OCI-LY3 (cell line): ENCODE data around the gene RBM10.
"Not testable (repeated sequence)": the region's sequence is repeated elsewhere in the genome, so short reads cannot be mapped to it uniquely, and the experiment has no call there.

Experiments used
- H2AFZ ChIP-seq: fragments of 200-600, 300-600 bp; shearing (Covaris generic); 2 replicates; pipeline ENCODE4 v1.6.0; 2014; ENCODE audit warnings: antibody characterized with exemption, low read depth, low read length
- H3K27ac ChIP-seq: fragments of 200-600, 300-600 bp; sonication (generic); 2 replicates; pipeline ENCODE4 v1.5.1; 2014; ENCODE audit warnings: mild to moderate bottlenecking, low read length, moderate library complexity, mixed read lengths
- H3K27me3 ChIP-seq: fragments of 200-600, 300-600 bp; sonication (generic); 2 replicates; pipeline ENCODE4 v1.6.1; 2014; ENCODE audit warnings: low read depth, low read length, mixed read lengths
- H3K36me3 ChIP-seq: fragments of 200-600, 300-600 bp; sonication (generic); replicated peaks from 2 replicates; pipeline ENCODE3; 2014; ENCODE audit warnings: low read depth, low read length, mixed read lengths
- H3K4me1 ChIP-seq: fragments of 300-600, 200-600 bp; sonication (generic); 2 replicates; pipeline ENCODE4 v1.6.1; 2014; ENCODE audit warnings: low read length, mixed read lengths
- H3K4me2 ChIP-seq: fragments of 200-600, 300-600 bp; sonication (generic); 2 replicates; pipeline ENCODE4 v1.6.1; 2014; ENCODE audit warnings: low read length, mixed read lengths
- H3K4me3 ChIP-seq: fragments of 300-600, 200-600 bp; sonication (generic); 2 replicates; pipeline ENCODE4 v1.5.1; 2014; ENCODE audit warnings: antibody characterized with exemption, mild to moderate bottlenecking, low read length, moderate library complexity
- H3K79me2 ChIP-seq: fragments of 300-600, 200-600 bp; shearing (Covaris generic); 2 replicates; pipeline ENCODE4 v1.6.1; 2014; ENCODE audit warnings: mild to moderate bottlenecking, low read length, mixed read lengths
- H3K9ac ChIP-seq: fragments of 300-600, 200-600 bp; shearing (Covaris generic); 2 replicates; pipeline ENCODE4 v1.6.0; 2014; ENCODE audit warnings: mild to moderate bottlenecking, low read length, moderate library complexity
- H3K9me3 ChIP-seq: fragments of 200-600, 300-600 bp; shearing (Covaris generic); 2 replicates; pipeline ENCODE4 v1.6.1; 2014; ENCODE audit warnings: low read length, mixed read lengths; ENCODE audit not compliant: insufficient read depth
- H4K20me1 ChIP-seq: fragments of 200-600, 300-600 bp; sonication (generic); 2 replicates; pipeline ENCODE4 v1.6.1; 2016; ENCODE audit warnings: low read length, mixed read lengths; ENCODE audit not compliant: insufficient read depth
- CTCF ChIP-seq: fragments of 200-600, 300-600 bp; sonication (generic); IDR thresholded peaks from 2 replicates; pipeline ENCODE4 v1.5.1; 2014; ENCODE audit warnings: antibody characterized with exemption, low read length, low read depth
- EZH2phosphoT487 ChIP-seq: fragments of 200-600 bp; shearing (Covaris generic); IDR thresholded peaks from 2 replicates; pipeline ENCODE4 v1.6.1; 2018; ENCODE audit warnings: antibody characterized with exemption, mixed run types, low read depth

The RBM10 gene

GRCh38 chrX:47112316-47112954 is 32.6 kb upstream of the RBM10 start:
- H3K9ac ChIP-seq = no peak overlapping the region
- H3K4me2 ChIP-seq = no peak overlapping the region
- no peak overlapping the region for H3K27ac ChIP-seq
- no peaks in the 10 kb centered on the region for H3K79me2 ChIP-seq
- H3K9me3 ChIP-seq = no peaks in the 10 kb centered on the region
- no peaks in the 10 kb centered on the region for H3K4me1 ChIP-seq
- H3K36me3 ChIP-seq = no peaks in the 10 kb centered on the region
- TF ChIP-seq EZH2phosphoT487 = no peak
- no peak for TF ChIP-seq CTCF
- H3K4me3 ChIP-seq = no peak overlapping the region
- H3K27me3 ChIP-seq = no peaks in the 10 kb centered on the region
- no peak overlapping the region for H2AFZ ChIP-seq
- no peaks in the 10 kb centered on the region for H4K20me1 ChIP-seq

GRCh38 chrX:47116551-47117110 is 28.4 kb upstream of the RBM10 start:
- not testable (repeated sequence) for H3K36me3 ChIP-seq, H4K20me1 ChIP-seq, H3K9me3 ChIP-seq, H3K27ac ChIP-seq, H3K79me2 ChIP-seq, H3K27me3 ChIP-seq, H3K4me1 ChIP-seq, H3K4me3 ChIP-seq, H2AFZ ChIP-seq, H3K4me2 ChIP-seq, H3K9ac ChIP-seq

GRCh38 chrX:47124466-47124865 is 20.6 kb upstream of the RBM10 start:
- H3K27ac ChIP-seq, H3K4me1 ChIP-seq, H2AFZ ChIP-seq, H3K9ac ChIP-seq, H3K36me3 ChIP-seq, H3K9me3 ChIP-seq, H3K27me3 ChIP-seq, H3K79me2 ChIP-seq, H3K4me2 ChIP-seq, H3K4me3 ChIP-seq, H4K20me1 ChIP-seq: not testable (repeated sequence)

- H3K9me3 ChIP-seq = no peaks in the 10 kb centered on the region
- no peaks in the 10 kb centered on the region for H3K27me3 ChIP-seq
- no peak for TF ChIP-seq CTCF
- TF ChIP-seq EZH2phosphoT487 = no peak
- H3K27ac ChIP-seq = no peak overlapping the region
- peak overlapping the region; percentile 55 for H3K4me2 ChIP-seq
- H4K20me1 ChIP-seq = no peaks in the 10 kb centered on the region
- no peaks in the 10 kb centered on the region for H3K36me3 ChIP-seq
- H3K79me2 ChIP-seq = no peaks in the 10 kb centered on the region
- H2AFZ ChIP-seq = peak overlapping the region; percentile 98
- H3K9ac ChIP-seq = peak overlapping the region; percentile 51
- H3K4me1 ChIP-seq = 0 out of 2 replicates have a peak, but pooled peaks cover 3% of the 10 kb centered on the region
- peak overlapping the region; percentile 98 for H3K4me3 ChIP-seq
Measured at GRCh38 chrX:47129157-47129898, 15.7 kb upstream of the RBM10 start.

- H3K4me1 ChIP-seq = 0 out of 2 replicates have a peak, but pooled peaks cover 3% of the 10 kb centered on the region
- no peaks in the 10 kb centered on the region for H3K9me3 ChIP-seq
- H3K36me3 ChIP-seq = no peaks in the 10 kb centered on the region
- no peak overlapping the region for H3K27ac ChIP-seq
- H3K79me2 ChIP-seq = no peaks in the 10 kb centered on the region
- H3K27me3 ChIP-seq = no peaks in the 10 kb centered on the region
- H3K4me3 ChIP-seq = peak overlapping the region; percentile 98
- no peak overlapping the region for H2AFZ ChIP-seq
- H3K9ac ChIP-seq = no peak overlapping the region
- no peaks in the 10 kb centered on the region for H4K20me1 ChIP-seq
- no peak for TF ChIP-seq CTCF
- peak overlapping the region; percentile 55 for H3K4me2 ChIP-seq
Measured at GRCh38 chrX:47129899-47130358, 15.1 kb upstream of the RBM10 start.
